Neutrophil (primary cell): ENCODE data around the gene PTPRN2.
"Not testable (repeated sequence)": the region's sequence is repeated elsewhere in the genome, so short reads cannot be mapped to it uniquely, and the experiment has no call there.

Experiments used
- H3K27ac ChIP-seq: fragments of 200-600 bp; sonication (generic); 2 replicates; pipeline ENCODE4 v1.5.1; 2016; ENCODE audit warnings: mild to moderate bottlenecking, moderate library complexity
- H3K27me3 ChIP-seq: fragments of 200-600 bp; sonication (generic); 2 replicates; pipeline ENCODE4 v1.6.0; 2016; ENCODE audit warnings: mild to moderate bottlenecking
- H3K36me3 ChIP-seq: fragments of 200-600 bp; sonication (generic); 2 replicates; pipeline ENCODE4 v1.5.1; 2017
- H3K4me1 ChIP-seq, 2 experiments: fragments of 200-600 bp in 1 of 2; sonication (generic) in 1 of 2; 1 replicate in 1 of 2; 2 replicates in 1 of 2; pipeline versions ENCODE4 v1.5.1 to v1.6.1; 2013 to 2016; ENCODE audit warnings: low read depth in 1 of 2, low read length in 1 of 2, mild to moderate bottlenecking in 1 of 2, moderate library complexity in 1 of 2; ENCODE audit not compliant: control insufficient read depth in 1 of 2, insufficient read depth in 1 of 2
- H3K4me3 ChIP-seq, 2 experiments: fragments of 200-600 bp in 1 of 2; sonication (generic) in 1 of 2; 1 replicate in 1 of 2; 2 replicates in 1 of 2; pipeline ENCODE4 v1.5.1; 2013 to 2016; ENCODE audit warnings: low read depth in 1 of 2, low read length in 1 of 2, mild to moderate bottlenecking in 1 of 2, moderate library complexity in 1 of 2
- H3K9me3 ChIP-seq: fragments of 200-600 bp; sonication (generic); 2 replicates; pipeline ENCODE4 v1.5.1; 2016
- TF ChIP-seq, protein P1 (sequence below): fragments of 200-600 bp; sonication (generic); IDR thresholded peaks from 2 replicates; pipeline ENCODE4 v1.5.1; 2016; ENCODE audit warnings: antibody characterized with exemption

The PTPRN2 gene

DNA sequence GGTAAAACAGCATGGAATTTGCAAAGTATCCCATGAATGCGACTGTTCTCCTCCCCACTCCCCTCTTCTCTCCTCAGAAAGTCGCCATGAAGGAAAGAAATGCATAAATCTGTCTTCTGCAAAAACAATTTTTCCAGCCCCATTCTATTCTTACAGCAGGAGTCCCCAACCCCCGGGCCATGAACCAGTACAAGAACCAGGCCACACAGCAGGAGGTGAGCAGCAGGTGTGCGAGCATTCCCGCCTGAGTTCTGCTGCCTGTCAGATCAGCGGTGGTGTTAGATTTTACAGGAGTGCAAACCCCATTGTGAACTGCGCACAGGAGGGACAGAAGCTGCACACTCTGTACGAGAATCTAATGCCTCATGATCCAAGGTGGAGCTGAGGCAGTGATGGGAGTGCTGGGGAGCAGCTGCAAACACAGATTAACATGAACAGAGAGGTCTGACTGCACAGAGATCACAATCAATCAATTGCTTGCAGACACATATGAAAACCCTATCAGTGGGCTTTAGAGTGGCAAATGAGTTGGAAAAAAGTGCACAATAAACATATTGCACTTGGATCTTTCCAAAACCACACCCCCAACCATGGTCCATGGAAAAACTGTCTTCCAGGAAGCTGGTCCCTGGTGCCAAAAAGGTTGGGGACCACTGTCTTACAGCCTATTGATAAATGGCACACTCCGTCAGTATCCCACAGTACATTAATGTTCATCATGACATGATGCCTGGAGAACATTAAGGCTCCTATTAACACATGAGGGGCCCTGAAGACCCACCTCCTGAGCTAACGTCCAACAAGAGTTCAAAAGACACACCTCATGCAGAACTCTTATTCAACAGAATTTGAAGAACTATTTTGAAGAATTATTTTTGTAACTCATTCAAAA is 205.0 kb downstream of the PTPRN2 start:
- TF ChIP-seq, protein P1, sequence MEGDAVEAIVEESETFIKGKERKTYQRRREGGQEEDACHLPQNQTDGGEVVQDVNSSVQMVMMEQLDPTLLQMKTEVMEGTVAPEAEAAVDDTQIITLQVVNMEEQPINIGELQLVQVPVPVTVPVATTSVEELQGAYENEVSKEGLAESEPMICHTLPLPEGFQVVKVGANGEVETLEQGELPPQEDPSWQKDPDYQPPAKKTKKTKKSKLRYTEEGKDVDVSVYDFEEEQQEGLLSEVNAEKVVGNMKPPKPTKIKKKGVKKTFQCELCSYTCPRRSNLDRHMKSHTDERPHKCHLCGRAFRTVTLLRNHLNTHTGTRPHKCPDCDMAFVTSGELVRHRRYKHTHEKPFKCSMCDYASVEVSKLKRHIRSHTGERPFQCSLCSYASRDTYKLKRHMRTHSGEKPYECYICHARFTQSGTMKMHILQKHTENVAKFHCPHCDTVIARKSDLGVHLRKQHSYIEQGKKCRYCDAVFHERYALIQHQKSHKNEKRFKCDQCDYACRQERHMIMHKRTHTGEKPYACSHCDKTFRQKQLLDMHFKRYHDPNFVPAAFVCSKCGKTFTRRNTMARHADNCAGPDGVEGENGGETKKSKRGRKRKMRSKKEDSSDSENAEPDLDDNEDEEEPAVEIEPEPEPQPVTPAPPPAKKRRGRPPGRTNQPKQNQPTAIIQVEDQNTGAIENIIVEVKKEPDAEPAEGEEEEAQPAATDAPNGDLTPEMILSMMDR: no peak

DNA sequence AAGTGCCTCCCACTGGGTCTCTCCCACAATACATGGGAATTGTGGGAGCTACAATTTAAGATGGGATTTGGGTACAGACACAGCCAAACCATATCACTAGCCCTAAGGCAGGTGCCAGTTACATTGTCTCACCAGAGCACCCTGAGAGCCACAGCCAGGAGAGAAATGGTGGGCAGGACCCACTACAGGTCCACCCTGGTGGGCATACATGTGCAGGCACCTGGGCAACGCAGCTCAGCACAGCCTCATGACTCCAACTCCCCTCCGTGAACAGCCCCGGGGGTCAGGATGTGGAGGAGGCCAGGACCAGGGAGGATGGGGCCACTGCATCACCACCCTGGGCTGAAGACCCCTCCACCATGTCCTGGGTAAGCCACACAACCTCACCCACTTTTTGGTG is 205.7 kb downstream of the PTPRN2 start:
- H3K9me3 ChIP-seq: no peaks in the 10 kb centered on the region
- no peaks in the 10 kb centered on the region for H3K36me3 ChIP-seq
- H3K4me3 ChIP-seq: no peak overlapping the region
- no peak overlapping the region for H3K27ac ChIP-seq
- no peaks in the 10 kb centered on the region for H3K4me1 ChIP-seq
- TF ChIP-seq, protein P1: no peak
- no peaks in the 10 kb centered on the region for H3K27me3 ChIP-seq

More for the DNA sequence above, 205.0 kb downstream of the PTPRN2 start:
- Histone ChIP-seq H3K27ac (no peak overlapping the region), H3K4me3 (no peak overlapping the region), H3K27me3 (no peaks in the 10 kb centered on the region), H3K4me1 (no peaks in the 10 kb centered on the region), H3K9me3 (no peaks in the 10 kb centered on the region), H3K36me3 (no peaks in the 10 kb centered on the region)

DNA sequence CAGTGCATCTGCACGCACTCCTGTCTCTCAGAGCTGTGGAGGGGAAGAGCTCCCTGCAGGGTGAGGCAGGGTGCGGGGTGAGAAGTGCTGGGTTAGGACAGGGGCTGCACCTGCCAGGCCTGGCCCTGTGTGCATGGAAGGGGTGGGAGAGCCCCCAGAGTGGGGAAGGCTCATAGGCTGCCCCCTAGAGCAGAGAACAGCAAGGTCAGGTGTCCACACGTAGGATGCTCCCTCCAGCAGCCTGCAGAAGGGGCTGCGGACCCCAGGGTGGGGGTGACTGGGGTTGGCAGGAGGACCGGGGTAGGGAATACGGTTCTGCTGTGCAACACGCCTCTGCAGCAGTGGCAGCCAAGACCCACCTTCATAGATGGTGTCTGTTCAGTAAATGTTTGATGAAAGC is 208.6 kb downstream of the PTPRN2 start:
- Histone ChIP-seq H3K4me1 (no peaks in the 10 kb centered on the region), H3K9me3 (no peaks in the 10 kb centered on the region), H3K4me3 (no peak overlapping the region), H3K27me3 (no peaks in the 10 kb centered on the region), H3K36me3 (no peaks in the 10 kb centered on the region), H3K27ac (no peak overlapping the region)
- TF ChIP-seq, protein P1: no peak

DNA sequence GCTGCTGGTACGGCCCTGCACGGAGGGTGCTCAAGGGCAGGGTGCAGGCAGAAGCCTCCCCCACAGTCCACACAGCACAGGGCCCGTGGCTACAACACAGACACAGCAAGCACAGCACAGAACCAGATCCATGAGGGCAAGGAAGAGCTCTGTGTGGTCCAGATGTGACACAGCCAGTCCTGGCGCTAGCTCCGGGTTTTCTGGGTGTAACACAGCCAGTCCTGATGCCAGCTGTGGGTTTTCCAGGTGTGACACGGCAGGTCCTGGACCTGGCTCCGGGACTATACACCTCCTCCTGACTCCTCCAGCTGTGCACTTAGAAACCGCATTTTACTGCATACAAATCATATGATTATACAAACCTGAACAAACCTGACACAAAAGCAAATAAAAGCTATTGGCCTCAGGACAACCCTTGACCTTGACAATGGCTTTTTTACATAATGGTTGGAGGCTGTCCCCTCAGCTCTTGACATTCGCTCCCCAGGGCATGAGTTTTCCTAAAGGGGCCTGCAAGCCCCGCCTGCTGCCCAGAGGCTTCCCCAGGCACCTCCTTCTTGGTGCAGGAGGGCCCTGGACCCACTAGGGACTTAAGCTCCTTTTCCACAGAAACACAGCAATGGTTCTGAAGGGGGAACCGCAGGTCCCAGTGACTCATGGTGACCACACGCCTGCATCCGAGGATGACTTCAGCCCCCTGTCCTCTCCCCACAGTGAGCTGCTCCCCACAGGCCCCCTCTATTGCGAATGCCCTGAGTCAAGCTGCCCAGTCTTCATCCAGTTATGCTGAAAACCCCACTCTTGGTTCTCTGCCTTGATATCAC is 209.6 kb downstream of the PTPRN2 start:
- Histone ChIP-seq H3K4me3 (no peak overlapping the region), H3K36me3 (no peaks in the 10 kb centered on the region), H3K4me1 (no peaks in the 10 kb centered on the region), H3K27ac (no peak overlapping the region), H3K27me3 (no peaks in the 10 kb centered on the region), H3K9me3 (no peaks in the 10 kb centered on the region)
- TF ChIP-seq, protein P1: no peak

DNA sequence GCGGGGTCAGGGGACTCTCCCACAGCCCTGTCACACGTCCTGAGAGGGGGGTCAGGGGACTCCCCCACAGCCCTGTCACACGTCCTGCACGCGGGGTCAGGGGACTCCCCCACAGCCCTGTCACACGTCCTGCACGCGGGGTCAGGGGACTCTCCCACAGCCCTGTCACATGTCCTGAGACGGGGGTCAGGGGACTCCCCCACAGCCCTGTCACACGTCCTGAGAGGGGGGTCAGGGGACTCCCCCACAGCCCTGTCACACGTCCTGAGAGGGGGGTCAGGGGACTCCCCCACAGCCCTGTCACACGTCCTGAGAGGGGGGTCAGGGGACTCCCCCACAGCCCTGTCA is 210.8 kb downstream of the PTPRN2 start:
- not testable (repeated sequence) for H3K9me3 ChIP-seq, H3K27ac ChIP-seq, H3K4me3 ChIP-seq, H3K36me3 ChIP-seq, H3K4me1 ChIP-seq, H3K27me3 ChIP-seq

DNA sequence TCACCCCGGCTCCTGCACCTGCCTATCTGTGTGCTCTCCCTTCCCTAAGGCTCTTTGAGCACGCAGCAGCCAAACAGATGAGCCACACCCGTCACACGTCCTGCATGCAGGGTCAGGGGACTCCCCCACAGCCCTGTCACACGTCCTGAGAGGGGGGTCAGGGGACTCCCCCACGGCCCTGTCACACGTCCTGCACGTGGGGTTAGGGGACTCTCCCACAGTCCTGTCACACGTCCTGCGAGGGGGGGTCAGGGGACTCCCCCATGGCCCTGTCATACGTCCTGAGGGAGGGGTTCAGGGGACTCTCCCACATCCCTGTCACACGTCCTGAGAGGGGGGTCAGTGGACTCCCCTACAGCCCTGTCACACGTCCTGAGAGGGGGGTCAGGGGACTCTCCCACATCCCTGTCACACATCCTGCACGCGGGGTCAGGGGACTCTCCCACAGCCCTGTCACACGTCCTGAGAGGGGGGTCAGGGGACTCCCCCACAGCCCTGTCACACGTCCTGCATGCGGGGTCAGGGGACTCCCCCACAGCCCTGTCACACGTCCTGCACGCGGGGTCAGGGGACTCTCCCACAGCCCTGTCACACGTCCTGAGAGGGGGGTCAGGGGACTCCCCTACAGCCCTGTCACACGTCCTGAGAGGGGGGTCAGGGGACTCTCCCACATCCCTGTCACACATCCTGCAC is 211.3 kb downstream of the PTPRN2 start:
- H3K4me3 ChIP-seq, H3K4me1 ChIP-seq, H3K27me3 ChIP-seq, H3K9me3 ChIP-seq, H3K36me3 ChIP-seq, H3K27ac ChIP-seq: not testable (repeated sequence)
